CD4-positive, CD25-positive, alpha-beta regulatory T cell (primary cell): ENCODE measurements around the gene GSK3B. TPM values are rescaled to one million over a fixed set of nuclear protein-coding genes. Genes with fewer than 3 reads are reported as not detected.
A peak's percentile ranks its signal among the peaks of the same experiment; 100 is the strongest.

ENCODE experiments used
- ATAC-seq, 2 donors: fragments of 150-1000 bp; cut with Tn5 transposase; one replicate each; pipeline ENCODE4 v1.10.0; 2021; ENCODE audit warnings: low read depth in 2 of 2, moderate number of reproducible peaks in 2 of 2, moderate library complexity in 1 of 2
- DNase-seq, 3 donors: peaks; one replicate each; pipeline versions ENCODE4 v3.0.0 to v3.0.0-alpha.2; 2012 to 2022; ENCODE audit warnings: mixed read lengths in 1 of 3
- H3K27ac ChIP-seq: one replicate; pipeline ENCODE4 v1.7.0; 2013; ENCODE audit warnings: mild to moderate bottlenecking, low read length; ENCODE audit not compliant: insufficient read depth, poor library complexity, severe bottlenecking
- H3K27me3 ChIP-seq: one replicate; pipeline ENCODE4 v1.7.0; 2013; ENCODE audit warnings: low read length; ENCODE audit not compliant: control insufficient read depth, insufficient read depth
- H3K36me3 ChIP-seq: one replicate; pipeline ENCODE4 v1.7.0; 2013; ENCODE audit warnings: mild to moderate bottlenecking, low read length, moderate library complexity; ENCODE audit not compliant: control insufficient read depth, insufficient read depth
- H3K4me1 ChIP-seq: 2 replicates; pipeline ENCODE4 v1.7.0; 2013; ENCODE audit warnings: mild to moderate bottlenecking, low read length; ENCODE audit not compliant: insufficient read depth, control insufficient read depth, poor library complexity, severe bottlenecking
- H3K4me3 ChIP-seq: one replicate; pipeline ENCODE4 v1.7.0; 2013; ENCODE audit warnings: low read depth, mild to moderate bottlenecking, low read length, moderate library complexity
- H3K9me3 ChIP-seq, 2 experiments: 1 replicate in 1 of 2; 2 replicates in 1 of 2; pipeline ENCODE4 v1.7.0; 2013; ENCODE audit warnings: low read length in 2 of 2, mild to moderate bottlenecking in 1 of 2, moderate library complexity in 1 of 2; ENCODE audit not compliant: control insufficient read depth in 2 of 2
- H3K27ac Mint-ChIP-seq, 3 donors: one replicate each; pipeline ENCODE4 v1.8.0; 2020 to 2022; ENCODE audit warnings: mild to moderate bottlenecking in 3 of 3, mixed read lengths in 3 of 3, moderate library complexity in 2 of 3
- H3K27me3 Mint-ChIP-seq: one replicate; pipeline ENCODE4 v1.8.0; 2022; ENCODE audit warnings: mild to moderate bottlenecking, mixed read lengths
- H3K36me3 Mint-ChIP-seq: one replicate; pipeline ENCODE4 v1.8.0; 2020; ENCODE audit warnings: mixed read lengths
- H3K4me1 Mint-ChIP-seq, 4 donors: one replicate each; pipeline ENCODE4 v1.8.0; 2020 to 2022; ENCODE audit warnings: mixed read lengths in 4 of 4, mild to moderate bottlenecking in 1 of 4
- H3K4me3 Mint-ChIP-seq, 4 donors: one replicate each; pipeline ENCODE4 v1.8.0; 2020 to 2022; ENCODE audit warnings: mild to moderate bottlenecking in 4 of 4, mixed read lengths in 4 of 4, moderate library complexity in 3 of 4
- H3K9me3 Mint-ChIP-seq, 7 donors: one replicate each; pipeline ENCODE4 v1.8.0; 2020 to 2022; ENCODE audit warnings: mixed read lengths in 7 of 7, mild to moderate bottlenecking in 3 of 7, moderate library complexity in 2 of 7
- polyA plus RNA-seq, 4 donors: library from polyadenylated mRNA; unstranded; fragments of 300-500 nt; fragmentation: Illumina TruSeq; gene quantifications; one replicate each; pipeline ENCODE4 v1.2.3, GENCODE V29; 2021
- total RNA-seq: library from RNA; stranded (reverse); gene quantifications from one replicate; pipeline ENCODE4 v1.2.3, GENCODE V29; 2022

The GSK3B gene
- total and polyA plus RNA-seq, 5 donors from 2014 or later = 12.9 to 45.4 (median 15.7) TPM

DNA sequence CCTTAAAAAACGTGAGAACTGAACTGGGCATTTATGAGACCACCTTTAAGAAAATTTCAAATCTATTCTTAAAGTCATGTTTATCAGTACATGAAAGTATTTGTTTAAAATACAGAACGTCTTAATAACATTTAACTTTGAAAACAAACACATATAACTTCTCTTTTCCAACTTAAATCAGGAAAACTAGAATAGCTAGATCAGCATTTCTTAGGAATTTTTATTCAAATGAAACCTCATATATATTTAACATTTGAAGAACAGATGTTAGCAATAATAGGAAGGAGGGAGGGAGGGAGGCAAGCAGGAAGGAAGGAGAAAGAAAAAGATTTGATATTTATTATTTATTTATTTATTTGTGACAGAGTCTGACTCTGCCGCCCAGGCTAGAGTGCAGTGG, 192.2 kb downstream of the GSK3B start:
- no peaks in the 10 kb centered on the region for H3K9me3 Mint-ChIP-seq
- H3K4me1 Mint-ChIP-seq = peaks cover 0 to 9% (median 5%) of the 10 kb centered on the region in 4 donors
- H3K27ac Mint-ChIP-seq = no peak overlapping the region
- H3K9me3 ChIP-seq = no peaks in the 10 kb centered on the region
- H3K27ac ChIP-seq = no peak overlapping the region
- H3K4me3 ChIP-seq = no peak overlapping the region
- DNase-seq = no peak
- no peak for ATAC-seq
- H3K4me1 ChIP-seq = no peaks in the 10 kb centered on the region
- H3K27me3 ChIP-seq = no peaks in the 10 kb centered on the region
- H3K4me3 Mint-ChIP-seq = no peak overlapping the region
- H3K36me3 ChIP-seq = peaks cover 24% of the 10 kb centered on the region
- H3K36me3 Mint-ChIP-seq = peaks cover 22% of the 10 kb centered on the region
- H3K27me3 Mint-ChIP-seq = no peaks in the 10 kb centered on the region

DNA sequence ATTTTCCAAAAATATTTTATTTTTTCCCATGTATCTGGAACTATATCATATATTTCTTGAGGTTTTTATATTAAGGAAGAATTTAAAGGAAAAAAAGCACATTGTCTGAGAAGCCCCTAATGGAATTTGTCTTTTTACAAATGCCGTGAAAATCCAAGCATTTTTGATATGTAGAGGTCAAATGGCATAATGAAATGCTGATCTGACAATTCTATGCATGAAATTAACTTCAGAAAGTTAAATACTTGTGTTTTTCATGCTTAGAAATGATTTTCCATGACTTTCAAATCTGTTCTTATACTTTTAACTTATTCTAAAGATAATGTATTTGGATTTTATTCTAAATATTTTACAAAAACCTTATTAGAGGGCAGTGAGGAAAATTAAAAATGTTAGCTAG, 193.1 kb downstream of the GSK3B start:
- no peak for DNase-seq
- H3K27ac Mint-ChIP-seq = no peak overlapping the region
- no peaks in the 10 kb centered on the region for H3K9me3 Mint-ChIP-seq
- no peaks in the 10 kb centered on the region for H3K4me1 ChIP-seq
- H3K27ac ChIP-seq = no peak overlapping the region
- no peaks in the 10 kb centered on the region for H3K9me3 ChIP-seq
- no peak overlapping the region for H3K4me3 ChIP-seq
- no peak for ATAC-seq
- no peaks in the 10 kb centered on the region for H3K27me3 Mint-ChIP-seq
- H3K4me1 Mint-ChIP-seq = peaks cover 0 to 9% (median 5%) of the 10 kb centered on the region in 4 donors
- H3K36me3 ChIP-seq = peaks cover 20% of the 10 kb centered on the region
- no peak overlapping the region for H3K4me3 Mint-ChIP-seq
- peaks cover 19% of the 10 kb centered on the region for H3K36me3 Mint-ChIP-seq
- H3K27me3 ChIP-seq = no peaks in the 10 kb centered on the region

DNA sequence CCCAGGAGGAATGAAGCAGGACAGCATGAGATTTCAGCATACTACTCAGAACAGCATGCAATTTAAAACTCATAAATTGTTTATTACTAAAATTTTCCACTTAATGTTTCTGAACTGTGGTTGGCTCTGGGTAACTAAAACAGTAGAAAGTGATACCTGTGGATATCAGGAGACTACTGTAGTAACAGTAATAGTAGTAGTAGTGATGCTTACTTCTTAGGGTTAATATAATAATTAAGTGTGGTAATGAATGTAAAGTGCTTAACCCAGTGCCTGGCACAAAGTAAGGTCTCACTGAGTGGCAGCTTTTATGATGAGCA, 195.1 kb downstream of the GSK3B start:
- no peaks in the 10 kb centered on the region for H3K27me3 Mint-ChIP-seq
- no peaks in the 10 kb centered on the region for H3K27me3 ChIP-seq
- H3K9me3 Mint-ChIP-seq = no peaks in the 10 kb centered on the region
- H3K9me3 ChIP-seq = no peaks in the 10 kb centered on the region
- H3K4me3 Mint-ChIP-seq = no peak overlapping the region
- H3K4me3 ChIP-seq = no peak overlapping the region
- H3K36me3 ChIP-seq = peaks cover 9% of the 10 kb centered on the region
- peaks cover 0 to 9% (median 1%) of the 10 kb centered on the region in 4 donors for H3K4me1 Mint-ChIP-seq
- peaks cover 14% of the 10 kb centered on the region for H3K36me3 Mint-ChIP-seq
- H3K27ac ChIP-seq = no peak overlapping the region
- ATAC-seq (no peak), DNase-seq (no peak)
- no peak overlapping the region for H3K27ac Mint-ChIP-seq
- no peaks in the 10 kb centered on the region for H3K4me1 ChIP-seq

DNA sequence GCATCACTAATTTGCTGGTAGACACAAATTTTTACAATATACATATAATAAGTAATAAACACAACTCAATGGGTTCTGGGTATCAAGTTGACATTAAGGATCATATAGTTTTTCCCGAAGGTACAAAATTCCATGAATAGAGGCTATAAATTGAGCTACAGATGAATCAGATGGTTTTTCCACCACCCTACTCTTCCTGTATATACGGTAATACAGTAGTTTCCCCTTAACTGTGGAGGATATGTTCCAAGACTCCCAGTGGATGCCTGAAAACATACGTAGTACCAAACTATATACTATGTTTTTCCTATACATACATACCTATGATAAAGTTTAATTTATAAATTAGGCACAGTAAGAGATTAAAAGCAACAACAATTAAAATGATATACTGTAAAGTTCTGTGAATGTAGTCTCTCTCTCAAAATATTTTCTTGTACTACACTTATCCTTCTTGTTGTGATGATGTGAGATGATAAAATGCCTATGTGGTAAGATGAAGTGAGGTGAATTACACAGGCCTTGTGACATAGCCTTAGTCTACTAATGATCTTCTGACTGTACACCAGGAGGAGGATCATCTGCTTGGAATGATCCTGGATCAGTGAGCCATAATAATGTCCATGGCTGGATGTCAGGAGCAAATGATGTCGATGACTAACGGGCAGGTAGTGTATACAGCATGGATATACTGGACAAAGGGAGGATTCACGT, 195.6 kb downstream of the GSK3B start:
- peaks cover 0 to 7% (median 1%) of the 10 kb centered on the region in 4 donors for H3K4me1 Mint-ChIP-seq
- Histone ChIP-seq H3K27me3 (no peaks in the 10 kb centered on the region), H3K27ac (no peak overlapping the region), H3K4me3 (no peak overlapping the region), H3K9me3 (no peaks in the 10 kb centered on the region), H3K4me1 (no peaks in the 10 kb centered on the region), H3K36me3 (peaks cover 7% of the 10 kb centered on the region)
- ATAC-seq (no peak), DNase-seq (no peak)
- no peaks in the 10 kb centered on the region for H3K27me3 Mint-ChIP-seq
- H3K36me3 Mint-ChIP-seq = peaks cover 12% of the 10 kb centered on the region
- no peak overlapping the region for H3K4me3 Mint-ChIP-seq
- H3K27ac Mint-ChIP-seq = no peak overlapping the region
- H3K9me3 Mint-ChIP-seq = no peaks in the 10 kb centered on the region

DNA sequence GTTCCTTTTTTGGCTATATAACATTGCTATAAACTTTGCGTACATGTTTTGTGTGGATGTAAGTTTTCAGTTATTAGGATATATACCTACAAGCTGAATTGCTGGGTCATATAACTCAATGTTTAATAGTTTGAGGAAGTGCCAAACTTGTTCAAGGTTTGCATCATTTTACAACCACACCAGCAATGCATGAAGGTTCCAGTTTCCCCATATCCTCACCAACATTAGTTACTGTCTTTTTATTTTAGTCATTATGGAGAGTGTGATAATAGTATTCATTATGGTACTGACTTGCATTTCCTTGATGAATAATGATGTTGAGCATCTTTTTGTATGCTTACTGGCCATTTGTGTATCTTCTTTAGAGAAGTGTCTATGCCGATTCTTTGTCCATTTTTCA, 200.1 kb downstream of the GSK3B start:
- Histone ChIP-seq H3K36me3 (peaks cover 9% of the 10 kb centered on the region), H3K27ac (no peak overlapping the region), H3K4me3 (no peak overlapping the region), H3K9me3 (peaks cover 3% of the 10 kb centered on the region in 2 experiments), H3K27me3 (no peaks in the 10 kb centered on the region), H3K4me1 (no peaks in the 10 kb centered on the region)
- Mint-ChIP-seq H3K27me3 (no peaks in the 10 kb centered on the region), H3K36me3 (peaks cover 20% of the 10 kb centered on the region), H3K4me3 (no peak overlapping the region), H3K27ac (peak overlapping the region in 1 of 3 donors; percentile 68), H3K4me1 (peaks cover 0 to 11% (median 4%) of the 10 kb centered on the region in 4 donors), H3K9me3 (peaks cover 0 to 4% (median under 1%) of the 10 kb centered on the region in 7 donors)
- DNase-seq (no peak), ATAC-seq (no peak)

DNA sequence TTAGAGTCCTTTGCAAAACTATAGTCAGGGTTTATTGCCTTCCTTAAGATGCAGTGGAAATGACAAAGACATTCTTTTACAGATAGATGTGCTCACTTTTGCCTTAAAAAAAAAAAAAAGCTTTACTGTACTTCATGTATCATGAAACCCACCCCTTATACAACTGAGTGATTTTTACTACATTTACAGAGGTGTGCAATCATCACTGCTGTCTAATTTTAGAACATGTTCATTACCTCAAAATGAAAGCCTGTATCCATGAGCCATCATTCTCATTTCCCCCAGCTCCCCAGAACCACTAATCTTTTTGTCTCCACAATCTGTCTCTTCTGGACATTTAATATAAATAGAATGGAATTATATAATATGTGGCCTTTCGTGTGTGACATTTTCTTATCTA, 200.5 kb downstream of the GSK3B start:
- no peaks in the 10 kb centered on the region for H3K27me3 Mint-ChIP-seq
- no peak overlapping the region for H3K4me3 Mint-ChIP-seq
- Histone ChIP-seq H3K9me3 (peaks cover 5 to 7% of the 10 kb centered on the region in 2 experiments), H3K4me1 (no peaks in the 10 kb centered on the region), H3K36me3 (peaks cover 6% of the 10 kb centered on the region), H3K27me3 (no peaks in the 10 kb centered on the region), H3K4me3 (no peak overlapping the region), H3K27ac (no peak overlapping the region)
- H3K4me1 Mint-ChIP-seq = peaks cover 0 to 9% (median 4%) of the 10 kb centered on the region in 4 donors
- peaks cover 0 to 8% (median 4%) of the 10 kb centered on the region in 7 donors for H3K9me3 Mint-ChIP-seq
- ATAC-seq (no peak), DNase-seq (no peak)
- H3K27ac Mint-ChIP-seq = peak overlapping the region in 1 of 3 donors; percentile 68
- H3K36me3 Mint-ChIP-seq = peaks cover 21% of the 10 kb centered on the region

DNA sequence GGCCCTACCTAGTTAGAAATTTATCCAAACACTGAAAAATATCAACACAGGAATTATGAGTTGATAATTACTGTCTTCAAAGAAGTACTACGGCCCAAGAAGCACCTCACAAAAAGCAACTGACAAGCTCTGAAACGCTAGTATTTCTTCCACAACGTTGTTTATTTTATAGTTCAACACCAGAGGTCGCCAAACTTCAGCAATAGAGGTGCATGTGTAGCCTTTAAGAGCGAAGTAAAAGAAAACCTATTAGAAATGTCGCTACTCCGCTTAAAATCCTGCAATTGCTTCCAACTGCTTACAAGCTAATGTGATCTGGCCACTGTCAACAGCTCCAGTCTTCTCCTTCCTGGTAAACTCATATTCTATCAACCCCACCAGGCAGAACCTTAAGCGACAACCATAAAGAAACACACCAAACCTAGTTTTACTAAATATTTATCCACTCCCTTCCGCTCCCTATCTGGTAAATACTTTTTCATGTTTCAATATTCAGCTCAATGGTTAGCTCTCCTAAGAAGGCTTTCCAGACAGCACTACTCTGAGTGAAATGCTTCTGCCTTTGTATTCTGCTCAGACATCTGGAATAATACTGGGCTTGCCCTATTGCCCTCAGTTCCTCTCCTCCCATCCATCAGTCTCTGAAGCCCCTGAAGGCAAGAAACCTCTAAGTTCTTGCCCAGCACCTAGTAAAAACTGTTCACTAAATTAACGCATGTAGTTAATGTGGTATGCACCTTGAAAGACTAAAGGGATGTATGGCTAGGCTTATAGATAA, 202.1 kb downstream of the GSK3B start:
- H3K4me3 Mint-ChIP-seq = no peak overlapping the region
- H3K4me3 ChIP-seq = peak overlapping the region; percentile 15
- no peaks in the 10 kb centered on the region for H3K27me3 ChIP-seq
- ATAC-seq (peak; percentile 52 to 60), DNase-seq (peak; percentile 7 to 76 (median 65))
- peaks cover 7 to 14% (median 9%) of the 10 kb centered on the region in 4 donors for H3K4me1 Mint-ChIP-seq
- H3K36me3 Mint-ChIP-seq = peaks cover 35% of the 10 kb centered on the region
- peaks cover 0 to 21% (median 8%) of the 10 kb centered on the region in 7 donors for H3K9me3 Mint-ChIP-seq
- peaks cover 7 to 9% of the 10 kb centered on the region in 2 experiments for H3K9me3 ChIP-seq
- no peaks in the 10 kb centered on the region for H3K27me3 Mint-ChIP-seq
- H3K4me1 ChIP-seq = no peaks in the 10 kb centered on the region
- no peak overlapping the region for H3K27ac ChIP-seq
- H3K27ac Mint-ChIP-seq = peak overlapping the region in 1 of 3 donors; percentile 68
- peaks cover 6% of the 10 kb centered on the region for H3K36me3 ChIP-seq
